ENCODE results near the gene UAP1. TPM values are rescaled to one million over a fixed set of nuclear protein-coding genes. Genes with fewer than 3 reads are reported as not detected.
A peak's percentile ranks its signal among the peaks of the same experiment; 100 is the strongest.

Gene UAP1
- total RNA-seq, 1 donor from 2014 or later = 30.4 TPM

GRCh38 chr1:162548170-162548569, 13.4 kb upstream of the UAP1 start:
- no peaks in the 10 kb centered on the region for H3K27me3 Mint-ChIP-seq (ENCODE audit: low read depth)

GRCh38 chr1:162549001-162549400, 12.5 kb upstream of the UAP1 start:
- H3K27ac Mint-ChIP-seq = no peak overlapping the region
- DNase-seq (ENCODE audit: low spot score in 2 of 2, unreplicated experiment in 2 of 2) = no peak

More at GRCh38 chr1:162548170-162548569, 13.4 kb upstream of the UAP1 start:
- Mint-ChIP-seq H3K4me1 (no peaks in the 10 kb centered on the region), H3K27ac (peak overlapping the region; percentile 50), H3K36me3 (peaks cover 5% of the 10 kb centered on the region), H3K4me3 (no peak overlapping the region), H3K9me3 (peaks cover 4% of the 10 kb centered on the region)
- no peak for TF ChIP-seq CTCF (IDR thresholded peaks at IDR 0.05; ENCODE audit: unreplicated experiment)
- no peak for DNase-seq (ENCODE audit: low spot score in 2 of 2, unreplicated experiment in 2 of 2)

GRCh38 chr1:162550925-162551324, 10.6 kb upstream of the UAP1 start:
- Mint-ChIP-seq H3K36me3 (no peaks in the 10 kb centered on the region), H3K4me3 (no peak overlapping the region), H3K27ac (no peak overlapping the region), H3K27me3 (ENCODE audit: low read depth) (no peaks in the 10 kb centered on the region), H3K4me1 (no peaks in the 10 kb centered on the region), H3K9me3 (no peaks in the 10 kb centered on the region)
- no peak for TF ChIP-seq CTCF (IDR thresholded peaks at IDR 0.05; ENCODE audit: unreplicated experiment)
- DNase-seq (ENCODE audit: low spot score in 2 of 2, unreplicated experiment in 2 of 2) = no peak

More at GRCh38 chr1:162549001-162549400, 12.5 kb upstream of the UAP1 start:
- no peak for TF ChIP-seq CTCF (IDR thresholded peaks at IDR 0.05; ENCODE audit: unreplicated experiment)
- Mint-ChIP-seq H3K9me3 (no peaks in the 10 kb centered on the region), H3K36me3 (peaks cover 2% of the 10 kb centered on the region), H3K4me3 (no peak overlapping the region), H3K4me1 (no peaks in the 10 kb centered on the region), H3K27me3 (ENCODE audit: low read depth) (no peaks in the 10 kb centered on the region)

- no peaks in the 10 kb centered on the region for H3K36me3 Mint-ChIP-seq
- no peak for DNase-seq (ENCODE audit: low spot score in 2 of 2, unreplicated experiment in 2 of 2)
- H3K27me3 Mint-ChIP-seq (ENCODE audit: low read depth) = no peaks in the 10 kb centered on the region
- no peaks in the 10 kb centered on the region for H3K4me1 Mint-ChIP-seq
- H3K9me3 Mint-ChIP-seq = no peaks in the 10 kb centered on the region
- no peak overlapping the region for H3K27ac Mint-ChIP-seq
- no peak for TF ChIP-seq CTCF (IDR thresholded peaks at IDR 0.05; ENCODE audit: unreplicated experiment)
- H3K4me3 Mint-ChIP-seq = no peak overlapping the region
Observed at GRCh38 chr1:162551969-162552683, 9.4 kb upstream of the UAP1 start.

GRCh38 chr1:162552684-162553252, 8.8 kb upstream of the UAP1 start:
- no peaks in the 10 kb centered on the region for H3K4me1 Mint-ChIP-seq
- TF ChIP-seq CTCF (IDR thresholded peaks at IDR 0.05; ENCODE audit: unreplicated experiment) = no peak
- no peak overlapping the region for H3K4me3 Mint-ChIP-seq
- H3K36me3 Mint-ChIP-seq = no peaks in the 10 kb centered on the region
- H3K27ac Mint-ChIP-seq = no peak overlapping the region
- H3K27me3 Mint-ChIP-seq (ENCODE audit: low read depth) = no peaks in the 10 kb centered on the region
- no peaks in the 10 kb centered on the region for H3K9me3 Mint-ChIP-seq
- no peak for DNase-seq (ENCODE audit: low spot score in 2 of 2, unreplicated experiment in 2 of 2)
